GM18505 (cell line): ENCODE data around the gene TLX3.

ENCODE experiments used
- ATAC-seq: cut with Tn5 transposase; IDR thresholded peaks from one replicate; pipeline ENCODE4 v1.9.1; 2021; ENCODE audit not compliant: unreplicated experiment
- POLR2A ChIP-seq: IDR thresholded peaks from 4 replicates; pipeline ENCODE4 v1.6.1; 2011; ENCODE audit warnings: borderline replicate concordance; ENCODE audit not compliant: insufficient read depth, insufficient read length; ENCODE audit errors: extremely low read depth

TLX3 gene

GRCh38 chr5:171310212-171310818 is 1.3 kb downstream of the TLX3 start:
- ATAC-seq, result no peak
- TF ChIP-seq POLR2A, result no peak

GRCh38 chr5:171310819-171311321 is 1.8 kb downstream of the TLX3 start:
- no peak for TF ChIP-seq POLR2A
- ATAC-seq, result no peak

GRCh38 chr5:171311322-171312077 is 2.5 kb downstream of the TLX3 start:
- TF ChIP-seq POLR2A, result no peak
- no peak for ATAC-seq

- no peak for TF ChIP-seq POLR2A
- ATAC-seq, result no peak
These were observed 3.3 kb downstream of the TLX3 start for GRCh38 chr5:171312129-171312974.

GRCh38 chr5:171313481-171314206 is 4.6 kb downstream of the TLX3 start:
- no peak for ATAC-seq
- no peak for TF ChIP-seq POLR2A

GRCh38 chr5:171314728-171315385 is 5.8 kb downstream of the TLX3 start:
- no peak for ATAC-seq

GRCh38 chr5:171315386-171315891 is 6.4 kb downstream of the TLX3 start:
- TF ChIP-seq POLR2A, result no peak
- no peak for ATAC-seq

More at GRCh38 chr5:171314728-171315385, 5.8 kb downstream of the TLX3 start:
- no peak for TF ChIP-seq POLR2A

- ATAC-seq, result no peak
- no peak for TF ChIP-seq POLR2A
These were observed 6.8 kb downstream of the TLX3 start for GRCh38 chr5:171315925-171316257.

- no peak for ATAC-seq
- no peak for TF ChIP-seq POLR2A
These were observed 7.4 kb downstream of the TLX3 start for GRCh38 chr5:171316258-171317121.

GRCh38 chr5:171317230-171317629 is 8.2 kb downstream of the TLX3 start:
- TF ChIP-seq POLR2A, result no peak
- no peak for ATAC-seq

- no peak for TF ChIP-seq POLR2A
- ATAC-seq, result no peak
These were observed 9.0 kb downstream of the TLX3 start for GRCh38 chr5:171318026-171318425.

GRCh38 chr5:171321447-171321846 is 12.4 kb downstream of the TLX3 start:
- TF ChIP-seq POLR2A, result no peak
- ATAC-seq, result no peak

GRCh38 chr5:171322527-171322926 is 13.5 kb downstream of the TLX3 start:
- no peak for TF ChIP-seq POLR2A
- ATAC-seq, result no peak
